ENCODE data around the gene CCDC92. TPM values are rescaled to one million over a fixed set of nuclear protein-coding genes. Genes with fewer than 3 reads are reported as not detected.

CCDC92 gene
- total RNA-seq, 3 donors from 2014 or later (not counting 1 experiment from before 2014, with no cell fraction given): 37.6 to 42.4 (median 39.1) TPM

- H3K4me3 Mint-ChIP-seq: no peak overlapping the region
- Histone ChIP-seq H3K9me3 (ENCODE audit: control insufficient read depth, insufficient read depth, low read length) (no peaks in the 10 kb centered on the region), H3K27ac (ENCODE audit: low read length) (no peak overlapping the region), H3K27me3 (ENCODE audit: control insufficient read depth, insufficient read depth, low read length) (no peaks in the 10 kb centered on the region), H3K4me1 (ENCODE audit: control insufficient read depth, insufficient read depth, low read length) (peaks cover 13% of the 10 kb centered on the region), H3K36me3 (ENCODE audit: control insufficient read depth, insufficient read depth, low read length) (no peaks in the 10 kb centered on the region), H3K4me3 (ENCODE audit: low read length) (no peak overlapping the region)
- DNase-seq: no peak
- intact Hi-C loops (cut with micrococcal nuclease): no loop called here
- no peaks in the 10 kb centered on the region for H3K9me3 Mint-ChIP-seq
- peaks cover 43 to 53% of the 10 kb centered on the region in 2 donors for H3K4me1 Mint-ChIP-seq
- no peak for ATAC-seq
- 84% methylated on average over 5 of the region's 5 CpGs for WGBS (ENCODE audit: insufficient coverage)
- H3K27me3 Mint-ChIP-seq (ENCODE audit: low read depth in 2 of 2): no peaks in the 10 kb centered on the region
- peak overlapping the region in 1 of 2 donors; percentile 69 for H3K27ac Mint-ChIP-seq
- no peaks in the 10 kb centered on the region for H3K36me3 Mint-ChIP-seq
- TF ChIP-seq, protein P1, sequence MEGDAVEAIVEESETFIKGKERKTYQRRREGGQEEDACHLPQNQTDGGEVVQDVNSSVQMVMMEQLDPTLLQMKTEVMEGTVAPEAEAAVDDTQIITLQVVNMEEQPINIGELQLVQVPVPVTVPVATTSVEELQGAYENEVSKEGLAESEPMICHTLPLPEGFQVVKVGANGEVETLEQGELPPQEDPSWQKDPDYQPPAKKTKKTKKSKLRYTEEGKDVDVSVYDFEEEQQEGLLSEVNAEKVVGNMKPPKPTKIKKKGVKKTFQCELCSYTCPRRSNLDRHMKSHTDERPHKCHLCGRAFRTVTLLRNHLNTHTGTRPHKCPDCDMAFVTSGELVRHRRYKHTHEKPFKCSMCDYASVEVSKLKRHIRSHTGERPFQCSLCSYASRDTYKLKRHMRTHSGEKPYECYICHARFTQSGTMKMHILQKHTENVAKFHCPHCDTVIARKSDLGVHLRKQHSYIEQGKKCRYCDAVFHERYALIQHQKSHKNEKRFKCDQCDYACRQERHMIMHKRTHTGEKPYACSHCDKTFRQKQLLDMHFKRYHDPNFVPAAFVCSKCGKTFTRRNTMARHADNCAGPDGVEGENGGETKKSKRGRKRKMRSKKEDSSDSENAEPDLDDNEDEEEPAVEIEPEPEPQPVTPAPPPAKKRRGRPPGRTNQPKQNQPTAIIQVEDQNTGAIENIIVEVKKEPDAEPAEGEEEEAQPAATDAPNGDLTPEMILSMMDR (IDR thresholded peaks at IDR 0.05): no peak
These were observed 25.3 kb upstream of the CCDC92 start for GRCh38 chr12:123997908-123998307.

GRCh38 chr12:123997033-123997822 lies 24.6 kb upstream of the CCDC92 start:
- Histone ChIP-seq H3K27ac (ENCODE audit: low read length) (no peak overlapping the region), H3K9me3 (ENCODE audit: control insufficient read depth, insufficient read depth, low read length) (no peaks in the 10 kb centered on the region), H3K4me3 (ENCODE audit: low read length) (no peak overlapping the region), H3K4me1 (ENCODE audit: control insufficient read depth, insufficient read depth, low read length) (peaks cover 13% of the 10 kb centered on the region), H3K36me3 (ENCODE audit: control insufficient read depth, insufficient read depth, low read length) (peaks cover 6% of the 10 kb centered on the region), H3K27me3 (ENCODE audit: control insufficient read depth, insufficient read depth, low read length) (no peaks in the 10 kb centered on the region)
- Mint-ChIP-seq H3K27me3 (ENCODE audit: low read depth in 2 of 2) (no peaks in the 10 kb centered on the region), H3K27ac (peak overlapping the region; percentile 39 to 51), H3K36me3 (no peaks in the 10 kb centered on the region), H3K4me1 (peaks cover 43 to 53% of the 10 kb centered on the region in 2 donors), H3K4me3 (no peak overlapping the region), H3K9me3 (no peaks in the 10 kb centered on the region)
- no peak for ATAC-seq
- no peak for DNase-seq
- 98% methylated on average over 3 of the region's 6 CpGs for WGBS (ENCODE audit: insufficient coverage)
- TF ChIP-seq, protein P1 (IDR thresholded peaks at IDR 0.05): no peak
- intact Hi-C loops (cut with micrococcal nuclease): no loop called here

DNA sequence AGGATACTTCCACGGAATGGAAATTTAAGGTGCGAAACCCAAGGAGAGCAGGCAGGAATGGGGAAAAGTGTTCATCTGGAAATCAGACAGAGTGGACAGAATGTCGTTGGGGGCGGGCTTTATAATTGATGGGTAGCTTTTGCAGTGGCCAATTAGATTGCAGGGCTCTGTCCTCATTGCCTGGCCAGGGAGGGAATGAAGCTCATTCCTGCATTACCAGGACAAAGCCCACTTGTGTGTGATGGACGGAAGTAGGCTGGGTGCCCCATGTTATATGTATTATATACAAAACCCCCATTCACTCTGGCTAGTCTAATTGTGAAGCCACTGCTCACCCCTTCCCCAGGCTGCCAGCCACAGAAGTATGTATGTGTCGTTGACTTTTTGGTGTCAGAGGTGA lies 23.9 kb upstream of the CCDC92 start:
- intact Hi-C loops (cut with micrococcal nuclease): no loop called here
- no peak overlapping the region for H3K4me3 ChIP-seq (ENCODE audit: low read length)
- no peaks in the 10 kb centered on the region for H3K27me3 ChIP-seq (ENCODE audit: control insufficient read depth, insufficient read depth, low read length)
- H3K4me3 Mint-ChIP-seq: peak overlapping the region; percentile 47
- no peaks in the 10 kb centered on the region for H3K9me3 ChIP-seq (ENCODE audit: control insufficient read depth, insufficient read depth, low read length)
- H3K4me1 ChIP-seq (ENCODE audit: control insufficient read depth, insufficient read depth, low read length): peaks cover 13% of the 10 kb centered on the region
- no peak for DNase-seq
- no peak overlapping the region for H3K27ac ChIP-seq (ENCODE audit: low read length)
- TF ChIP-seq, protein P1 (IDR thresholded peaks at IDR 0.05): no peak
- ATAC-seq: peak in 1 of 3 donors; percentile 55
- peaks cover 10% of the 10 kb centered on the region for H3K36me3 ChIP-seq (ENCODE audit: control insufficient read depth, insufficient read depth, low read length)
- H3K27me3 Mint-ChIP-seq (ENCODE audit: low read depth in 2 of 2): no peaks in the 10 kb centered on the region
- no peaks in the 10 kb centered on the region for H3K36me3 Mint-ChIP-seq
- H3K4me1 Mint-ChIP-seq: peaks cover 43 to 53% of the 10 kb centered on the region in 2 donors
- H3K9me3 Mint-ChIP-seq: no peaks in the 10 kb centered on the region
- peak overlapping the region; percentile 39 to 51 for H3K27ac Mint-ChIP-seq
- 76% methylated on average over 5 of the region's 6 CpGs for WGBS (ENCODE audit: insufficient coverage)
